CD4-positive, alpha-beta memory T cell (primary cell): ENCODE results near the gene RAP1GAP. TPM values are rescaled to one million over a fixed set of nuclear protein-coding genes. Genes with fewer than 3 reads are reported as not detected.

Source experiments
- CTCF ChIA-PET: fragments of 350-600 bp; sonication (Branson Sonifier 250); formaldehyde crosslinking; loops from one replicate; lab custom pipeline; 2021; ENCODE audit warnings: inconsistent platforms; ENCODE audit not compliant: partially characterized antibody; lab: Charles Lee
- POLR2A ChIA-PET: fragments of 350-600 bp; sonication (Branson Sonifier 250); formaldehyde crosslinking; loops from one replicate; lab custom pipeline; 2021; ENCODE audit not compliant: partially characterized antibody; lab: Charles Lee
- DNase-seq, 5 donors: peaks; one replicate each; pipeline versions ENCODE4 v3.0.0 to v3.0.0-alpha.2; 2020 to 2022; ENCODE audit warnings: mixed read lengths in 1 of 5
- H3K27ac ChIP-seq: one replicate; pipeline ENCODE4 v1.7.0; 2013; ENCODE audit warnings: low read depth, low read length
- H3K27me3 ChIP-seq: 2 replicates; pipeline ENCODE4 v1.7.0; 2013; ENCODE audit warnings: mild to moderate bottlenecking, low read length, moderate library complexity; ENCODE audit not compliant: insufficient read depth
- H3K36me3 ChIP-seq: 2 replicates; pipeline ENCODE4 v1.7.0; 2013; ENCODE audit warnings: mild to moderate bottlenecking, low read length, moderate library complexity; ENCODE audit not compliant: insufficient read depth
- H3K4me1 ChIP-seq: 2 replicates; pipeline ENCODE4 v1.7.0; 2013; ENCODE audit warnings: mild to moderate bottlenecking, low read length, moderate library complexity; ENCODE audit not compliant: insufficient read depth
- H3K4me3 ChIP-seq, 2 donors: one replicate each; pipeline ENCODE4 v1.7.0; 2013; ENCODE audit warnings: low read length in 2 of 2, mild to moderate bottlenecking in 1 of 2
- H3K9me3 ChIP-seq, 2 donors: one replicate each; pipeline ENCODE4 v1.7.0; 2013; ENCODE audit warnings: low read length in 2 of 2, control low read depth in 1 of 2; ENCODE audit not compliant: control insufficient read depth in 1 of 2
- H3K27ac Mint-ChIP-seq, 7 donors: one replicate each; pipeline ENCODE4 v1.8.0; 2020 to 2021; ENCODE audit warnings: mixed read lengths in 7 of 7, mild to moderate bottlenecking in 6 of 7, inconsistent platforms in 3 of 7, moderate library complexity in 3 of 7
- H3K27me3 Mint-ChIP-seq, 2 donors: one replicate each; pipeline ENCODE4 v1.8.0; 2020 to 2021; ENCODE audit warnings: mixed read lengths in 2 of 2
- H3K36me3 Mint-ChIP-seq, 2 donors: one replicate each; pipeline ENCODE4 v1.8.0; 2020 to 2021; ENCODE audit warnings: mixed read lengths in 2 of 2, inconsistent platforms in 1 of 2, mild to moderate bottlenecking in 1 of 2
- H3K4me1 Mint-ChIP-seq, 4 donors: one replicate each; pipeline ENCODE4 v1.8.0; 2020 to 2021; ENCODE audit warnings: mixed read lengths in 4 of 4, mild to moderate bottlenecking in 1 of 4
- H3K4me3 Mint-ChIP-seq, 8 donors: one replicate each; pipeline ENCODE4 v1.8.0; 2020 to 2021; ENCODE audit warnings: mixed read lengths in 8 of 8, mild to moderate bottlenecking in 7 of 8, moderate library complexity in 6 of 8, inconsistent platforms in 3 of 8
- H3K9me3 Mint-ChIP-seq, 8 donors: one replicate each; pipeline ENCODE4 v1.8.0; 2020 to 2021; ENCODE audit warnings: mixed read lengths in 8 of 8, mild to moderate bottlenecking in 5 of 8, inconsistent platforms in 3 of 8, moderate library complexity in 1 of 8
- intact Hi-C: fragments of 100-400 bp; cut with micrococcal nuclease; formaldehyde crosslinking; loops from one replicate; pipeline ENCODE4 v1.15.1; 2023
- polyA plus RNA-seq, 2 donors: library from polyadenylated mRNA; unstranded; fragments of 300-500 nt; fragmentation: Illumina TruSeq; gene quantifications; one replicate each; pipeline ENCODE4 v1.2.3, GENCODE V29; 2021
- total RNA-seq, 2 experiments: library from RNA; stranded (reverse); gene quantifications; one replicate each; pipeline ENCODE4 v1.2.3, GENCODE V29; 2021

RAP1GAP gene
- total and polyA plus RNA-seq, 4 experiments from 2014 or later = 0.23 to 0.72 TPM; not detected in 2

DNA sequence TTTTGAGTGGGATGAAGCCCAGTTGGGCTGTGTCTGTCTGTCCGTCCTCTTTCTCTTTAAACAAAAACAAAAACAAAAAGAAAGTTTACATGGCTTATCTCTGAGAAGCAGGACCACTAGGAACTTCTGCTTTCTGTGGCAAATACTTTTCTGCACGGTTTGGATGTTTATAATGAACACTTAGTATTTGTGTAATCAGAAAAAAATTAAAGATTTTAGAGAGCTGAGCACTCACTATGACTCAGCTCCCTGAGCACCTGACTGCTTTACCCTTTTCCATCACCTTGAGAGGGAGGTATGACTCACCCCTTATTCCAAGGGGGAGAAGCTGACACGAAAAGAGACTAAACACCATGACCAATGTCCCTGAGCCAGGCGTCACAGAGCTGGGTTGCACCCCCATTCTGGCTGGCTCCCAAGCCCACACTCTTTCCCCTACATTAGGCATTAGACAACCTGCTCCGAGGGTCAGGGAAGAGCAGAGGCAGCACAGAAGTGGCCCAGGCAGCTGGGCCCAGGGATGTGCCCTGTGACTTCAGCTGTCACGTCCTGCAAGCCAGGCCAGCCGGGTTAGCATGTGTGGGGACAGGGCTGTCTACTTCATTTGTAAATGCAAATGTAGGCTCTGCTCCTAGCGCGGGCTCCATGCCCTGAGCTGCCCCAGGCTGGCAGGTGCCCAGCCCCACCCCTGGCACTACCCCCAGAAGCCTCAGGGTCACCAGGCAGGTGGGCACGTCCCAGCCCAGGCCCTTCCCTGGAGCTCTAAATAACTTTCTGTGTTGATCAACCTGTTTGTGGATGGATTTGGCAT, 30.4 kb downstream of the RAP1GAP start:
- POLR2A ChIA-PET = no interaction called here
- DNase-seq = no peak
- Mint-ChIP-seq H3K36me3 (no peaks in the 10 kb centered on the region), H3K27me3 (peaks cover 4 to 8% of the 10 kb centered on the region in 2 donors), H3K4me1 (no peaks in the 10 kb centered on the region), H3K9me3 (peaks cover 0 to 1% (median 0%) of the 10 kb centered on the region in 8 donors), H3K4me3 (no peak overlapping the region), H3K27ac (no peak overlapping the region)
- intact Hi-C loops = no loop called here
- CTCF ChIA-PET = no interaction called here
- no peaks in the 10 kb centered on the region for H3K9me3 ChIP-seq
- H3K4me3 ChIP-seq = no peak overlapping the region
- no peaks in the 10 kb centered on the region for H3K4me1 ChIP-seq
- H3K36me3 ChIP-seq = no peaks in the 10 kb centered on the region
- no peaks in the 10 kb centered on the region for H3K27me3 ChIP-seq
- H3K27ac ChIP-seq = no peak overlapping the region

DNA sequence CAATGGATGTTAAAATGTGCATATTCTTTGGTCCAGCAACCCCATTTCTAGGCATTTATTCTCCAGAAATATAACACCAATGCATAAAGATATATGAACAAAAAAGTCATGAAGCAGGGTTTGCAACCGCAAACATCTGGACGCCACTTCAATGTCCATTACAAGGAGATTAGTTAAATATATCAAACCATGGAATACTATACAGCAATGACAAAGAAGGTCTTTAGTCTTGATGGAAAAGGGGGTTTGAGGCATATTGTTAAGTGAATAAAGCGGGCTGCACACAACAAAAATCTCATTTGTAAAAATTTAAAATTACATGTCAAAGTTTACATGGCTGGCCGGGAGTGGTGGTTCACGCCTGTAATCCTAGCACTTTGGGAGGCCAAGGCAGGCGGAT, 31.6 kb downstream of the RAP1GAP start:
- H3K9me3 ChIP-seq = no peaks in the 10 kb centered on the region
- H3K4me1 ChIP-seq = no peaks in the 10 kb centered on the region
- Mint-ChIP-seq H3K27me3 (peaks cover 0 to 2% of the 10 kb centered on the region in 2 donors), H3K9me3 (peaks cover 0 to 1% (median 0%) of the 10 kb centered on the region in 8 donors), H3K4me3 (no peak overlapping the region), H3K4me1 (no peaks in the 10 kb centered on the region), H3K36me3 (no peaks in the 10 kb centered on the region), H3K27ac (no peak overlapping the region)
- H3K27me3 ChIP-seq = no peaks in the 10 kb centered on the region
- intact Hi-C loops = no loop called here
- H3K27ac ChIP-seq = no peak overlapping the region
- H3K4me3 ChIP-seq = no peak overlapping the region
- ChIA-PET POLR2A (no interaction called here), CTCF (no interaction called here)
- H3K36me3 ChIP-seq = no peaks in the 10 kb centered on the region
- no peak for DNase-seq

DNA sequence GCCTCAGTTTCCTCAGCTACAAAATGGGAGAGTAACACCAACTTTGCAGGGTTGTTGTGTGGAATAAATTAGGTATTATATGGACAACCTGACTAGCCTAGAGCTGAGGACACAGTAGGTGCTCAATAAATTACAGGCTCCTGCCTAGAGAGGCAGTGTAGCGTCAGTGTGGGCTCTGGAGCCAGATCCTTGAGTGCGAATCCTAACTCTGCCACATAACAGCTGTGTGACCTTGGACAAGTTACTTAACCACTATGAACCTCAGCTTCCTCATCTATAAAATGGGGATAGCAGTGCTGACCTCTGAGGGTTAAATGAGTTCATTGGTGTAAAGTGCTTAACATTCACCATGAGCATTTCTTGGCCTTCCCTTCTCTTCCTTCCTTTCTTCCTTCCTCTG, 33.1 kb downstream of the RAP1GAP start:
- no peak overlapping the region for H3K27ac ChIP-seq
- no peaks in the 10 kb centered on the region for H3K4me1 Mint-ChIP-seq
- no peak overlapping the region for H3K27ac Mint-ChIP-seq
- ChIA-PET CTCF (no interaction called here), POLR2A (no interaction called here)
- H3K4me1 ChIP-seq = no peaks in the 10 kb centered on the region
- peaks cover 0 to 5% of the 10 kb centered on the region in 2 donors for H3K27me3 Mint-ChIP-seq
- intact Hi-C loops = no loop called here
- DNase-seq = no peak
- H3K9me3 Mint-ChIP-seq = peaks cover 0 to 1% (median 0%) of the 10 kb centered on the region in 8 donors
- H3K36me3 Mint-ChIP-seq = no peaks in the 10 kb centered on the region
- H3K4me3 Mint-ChIP-seq = no peak overlapping the region
- H3K4me3 ChIP-seq = no peak overlapping the region
- no peaks in the 10 kb centered on the region for H3K9me3 ChIP-seq
- no peaks in the 10 kb centered on the region for H3K36me3 ChIP-seq
- no peaks in the 10 kb centered on the region for H3K27me3 ChIP-seq

DNA sequence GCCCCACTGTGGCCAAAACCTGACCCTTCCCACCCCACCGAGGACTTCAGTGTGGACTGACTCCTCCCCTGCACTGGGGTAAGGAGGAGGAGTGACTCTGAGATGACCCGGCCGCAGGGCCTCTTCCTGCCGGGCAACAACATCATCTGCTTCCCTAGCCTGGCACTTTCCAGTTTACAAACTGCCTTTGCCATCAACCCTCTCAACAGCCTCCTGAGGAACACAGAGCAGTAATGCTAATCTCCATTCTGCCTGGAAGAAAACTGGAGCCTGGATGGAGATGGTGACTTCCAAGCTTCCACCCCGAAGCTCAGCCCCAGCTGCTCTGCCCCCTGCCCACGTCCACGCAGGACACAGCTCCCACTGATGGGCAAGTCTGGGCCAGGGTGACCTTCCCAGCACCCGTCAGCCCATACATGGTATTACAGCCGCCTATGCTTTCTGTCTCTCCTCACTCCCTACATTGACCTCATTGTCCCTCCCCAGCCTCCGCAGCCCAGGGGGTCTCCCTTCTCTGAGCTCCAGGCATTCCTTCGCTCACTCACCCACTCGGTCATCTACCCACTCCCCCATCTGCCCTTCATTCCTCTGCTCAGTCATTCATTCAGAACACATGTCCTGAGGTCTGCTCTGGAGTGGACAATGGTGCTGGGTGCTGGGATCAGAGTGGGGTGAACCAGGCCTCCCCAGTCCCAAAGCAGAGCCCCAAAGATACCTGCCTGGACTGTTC, 34.2 kb downstream of the RAP1GAP start:
- Histone ChIP-seq H3K36me3 (no peaks in the 10 kb centered on the region), H3K4me3 (no peak overlapping the region), H3K9me3 (no peaks in the 10 kb centered on the region), H3K27ac (no peak overlapping the region), H3K27me3 (no peaks in the 10 kb centered on the region), H3K4me1 (no peaks in the 10 kb centered on the region)
- DNase-seq = no peak
- peaks cover 0 to 7% of the 10 kb centered on the region in 2 donors for H3K27me3 Mint-ChIP-seq
- H3K36me3 Mint-ChIP-seq = no peaks in the 10 kb centered on the region
- ChIA-PET POLR2A (no interaction called here), CTCF (no interaction called here)
- intact Hi-C loops = no loop called here
- no peak overlapping the region for H3K27ac Mint-ChIP-seq
- no peak overlapping the region for H3K4me3 Mint-ChIP-seq
- H3K9me3 Mint-ChIP-seq = peaks cover 0 to 1% (median 0%) of the 10 kb centered on the region in 8 donors
- H3K4me1 Mint-ChIP-seq = no peaks in the 10 kb centered on the region

DNA sequence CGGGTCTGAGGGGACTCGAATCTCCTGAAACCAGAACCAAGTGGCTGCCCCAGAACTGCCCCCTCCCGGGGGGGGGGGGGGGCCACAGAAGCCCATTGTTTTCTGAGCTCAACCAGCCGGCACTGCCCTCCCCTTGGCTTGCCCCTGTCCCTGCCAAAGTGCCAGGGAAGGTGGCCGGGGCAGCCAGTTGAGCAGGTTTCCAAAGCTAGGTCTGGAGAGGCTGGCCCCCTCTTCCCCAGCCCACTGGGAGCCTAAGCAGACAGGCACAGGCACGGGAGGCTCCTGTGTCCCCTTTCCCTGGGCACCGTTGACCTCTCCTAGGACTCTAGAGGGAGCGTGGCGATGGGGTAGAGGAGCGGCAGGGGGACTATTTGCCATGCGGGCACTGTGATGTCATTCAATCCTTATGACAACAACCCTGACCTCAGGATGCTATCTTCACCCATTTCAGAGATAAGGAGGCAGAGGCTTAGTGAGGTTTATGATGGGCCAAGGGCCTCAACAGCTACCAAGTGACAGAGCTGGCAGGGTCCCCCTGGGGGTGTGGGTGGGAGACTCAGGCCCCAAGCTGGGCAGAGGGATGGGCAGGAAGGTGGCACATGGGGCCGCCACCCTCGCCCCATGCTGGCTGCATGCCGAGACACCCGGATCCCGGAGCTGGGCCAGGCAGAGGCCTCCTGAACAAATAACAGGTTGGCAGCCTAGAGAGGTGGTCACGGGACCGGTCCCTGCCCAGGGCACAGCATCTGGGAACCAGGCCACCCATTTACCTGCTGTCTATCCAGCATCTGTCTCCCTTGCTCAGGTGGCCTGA, 35.0 kb downstream of the RAP1GAP start:
- peaks cover 3 to 11% of the 10 kb centered on the region in 2 donors for H3K27me3 Mint-ChIP-seq
- ChIA-PET CTCF (no interaction called here), POLR2A (no interaction called here)

DNA sequence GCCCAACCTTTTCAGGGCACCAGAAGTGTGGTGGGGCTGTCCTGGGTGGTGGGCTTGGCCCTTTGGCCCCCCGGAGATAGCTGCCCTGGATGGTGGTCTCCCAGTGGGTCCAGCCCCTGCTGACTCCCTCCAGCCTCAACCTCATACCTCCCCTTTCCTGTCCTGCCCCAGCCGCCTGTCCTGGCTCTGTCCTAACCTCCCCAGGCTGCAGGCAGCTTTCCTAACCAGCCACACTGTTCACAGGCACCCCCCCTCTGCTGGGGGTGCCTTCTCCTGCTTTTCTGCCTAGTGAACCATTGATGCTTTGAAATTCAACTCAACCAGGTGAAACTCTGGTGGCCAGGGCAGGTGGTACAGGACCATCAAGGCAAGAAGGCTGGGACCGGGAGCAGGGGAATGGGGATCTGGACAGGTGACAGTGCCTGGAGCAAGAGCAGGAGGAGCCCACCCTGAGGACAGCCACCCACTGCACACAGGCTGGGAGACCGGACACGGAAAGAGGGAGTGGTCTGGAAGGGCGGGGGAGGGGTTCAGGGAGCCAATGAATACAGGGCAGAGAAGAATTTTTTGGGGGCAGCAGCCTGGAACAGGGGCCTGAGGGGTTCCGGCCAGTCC, 35.9 kb downstream of the RAP1GAP start:
- Mint-ChIP-seq H3K4me1 (no peaks in the 10 kb centered on the region), H3K27me3 (peaks cover 5 to 11% of the 10 kb centered on the region in 2 donors), H3K36me3 (no peaks in the 10 kb centered on the region), H3K27ac (no peak overlapping the region), H3K9me3 (peaks cover 0 to 1% (median 0%) of the 10 kb centered on the region in 8 donors), H3K4me3 (no peak overlapping the region)
- Histone ChIP-seq H3K9me3 (no peaks in the 10 kb centered on the region), H3K27me3 (no peaks in the 10 kb centered on the region), H3K36me3 (no peaks in the 10 kb centered on the region), H3K27ac (no peak overlapping the region), H3K4me3 (no peak overlapping the region), H3K4me1 (no peaks in the 10 kb centered on the region)
- intact Hi-C loops = no loop called here
- DNase-seq = no peak
- ChIA-PET CTCF (no interaction called here), POLR2A (no interaction called here)

More for the DNA sequence above, 35.0 kb downstream of the RAP1GAP start:
- Histone ChIP-seq H3K4me3 (no peak overlapping the region), H3K9me3 (no peaks in the 10 kb centered on the region), H3K27me3 (no peaks in the 10 kb centered on the region), H3K4me1 (no peaks in the 10 kb centered on the region), H3K27ac (no peak overlapping the region), H3K36me3 (no peaks in the 10 kb centered on the region)
- Mint-ChIP-seq H3K4me1 (no peaks in the 10 kb centered on the region), H3K36me3 (no peaks in the 10 kb centered on the region), H3K9me3 (peaks cover 0 to 1% (median 0%) of the 10 kb centered on the region in 8 donors), H3K27ac (no peak overlapping the region), H3K4me3 (no peak overlapping the region)
- intact Hi-C loops = no loop called here
- DNase-seq = no peak
